Right ventricle myocardium inferior (tissue), 1 donor: Measurements from ENCODE around the gene BCDIN3D. TPM values are rescaled to one million over a fixed set of nuclear protein-coding genes. Genes with fewer than 3 reads are reported as not detected.

Experiments used
- ATAC-seq: fragments of 200-7000 bp; cut with Tn5 transposase; one replicate; pipeline ENCODE4 v1.9.1; 2020; ENCODE audit warnings: mild to moderate bottlenecking, moderate library complexity
- DNase-seq: peaks from one replicate; pipeline ENCODE4 v3.0.0; 2021; ENCODE audit errors: missing footprints
- intact Hi-C: fragments of 100-400 bp; cut with DNase I; formaldehyde crosslinking; loops from one replicate; pipeline ENCODE4 v1.11.0; 2022
- total RNA-seq: library from RNA; stranded (reverse); fragmentation: NEBNext Ultra II Directional; extraction: Animal tissue kit (Norgen Biotek cat#: 25700); gene quantifications from one replicate; pipeline ENCODE4 v1.2.1, GENCODE V29; 2021
- donor health status: DM: no; HTN: yes; CAD: no; lungs with severe emphysema.

Gene BCDIN3D
- total RNA-seq, 1 donor from 2014 or later = 2.6 TPM

DNA sequence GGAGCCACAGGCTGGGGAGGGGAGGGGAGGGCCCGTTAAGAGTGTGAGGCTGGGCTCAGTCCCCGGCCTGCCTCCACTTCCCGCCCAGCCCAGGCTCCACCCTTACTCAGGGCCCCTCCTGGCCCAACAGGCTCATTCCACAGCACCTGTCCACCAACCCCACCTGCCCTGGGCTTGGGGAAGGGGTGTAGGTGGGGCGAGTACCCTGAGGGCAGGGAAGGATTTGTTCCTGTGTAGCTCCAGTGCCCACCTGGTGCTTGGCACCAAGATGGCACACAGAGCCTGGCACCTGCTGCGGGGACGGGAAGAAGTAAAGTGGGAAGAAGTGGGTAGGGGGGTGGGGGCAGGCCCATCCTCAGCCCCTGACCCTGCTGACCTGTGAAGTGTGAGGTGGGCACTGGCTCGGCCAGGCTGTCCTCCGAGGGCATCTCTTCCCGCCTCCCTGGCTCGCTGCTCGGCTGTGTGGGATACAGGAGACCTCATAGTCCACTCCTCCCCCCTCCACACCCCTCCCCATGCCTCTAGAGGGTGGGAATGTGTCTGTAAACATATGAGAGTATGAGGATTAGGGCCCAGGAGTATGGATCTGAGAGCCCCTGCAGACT, 49.8 kb downstream of the BCDIN3D start:
- peak; percentile 58 for DNase-seq
- peak; percentile 3 for ATAC-seq
- intact Hi-C loops = no loop called here

DNA sequence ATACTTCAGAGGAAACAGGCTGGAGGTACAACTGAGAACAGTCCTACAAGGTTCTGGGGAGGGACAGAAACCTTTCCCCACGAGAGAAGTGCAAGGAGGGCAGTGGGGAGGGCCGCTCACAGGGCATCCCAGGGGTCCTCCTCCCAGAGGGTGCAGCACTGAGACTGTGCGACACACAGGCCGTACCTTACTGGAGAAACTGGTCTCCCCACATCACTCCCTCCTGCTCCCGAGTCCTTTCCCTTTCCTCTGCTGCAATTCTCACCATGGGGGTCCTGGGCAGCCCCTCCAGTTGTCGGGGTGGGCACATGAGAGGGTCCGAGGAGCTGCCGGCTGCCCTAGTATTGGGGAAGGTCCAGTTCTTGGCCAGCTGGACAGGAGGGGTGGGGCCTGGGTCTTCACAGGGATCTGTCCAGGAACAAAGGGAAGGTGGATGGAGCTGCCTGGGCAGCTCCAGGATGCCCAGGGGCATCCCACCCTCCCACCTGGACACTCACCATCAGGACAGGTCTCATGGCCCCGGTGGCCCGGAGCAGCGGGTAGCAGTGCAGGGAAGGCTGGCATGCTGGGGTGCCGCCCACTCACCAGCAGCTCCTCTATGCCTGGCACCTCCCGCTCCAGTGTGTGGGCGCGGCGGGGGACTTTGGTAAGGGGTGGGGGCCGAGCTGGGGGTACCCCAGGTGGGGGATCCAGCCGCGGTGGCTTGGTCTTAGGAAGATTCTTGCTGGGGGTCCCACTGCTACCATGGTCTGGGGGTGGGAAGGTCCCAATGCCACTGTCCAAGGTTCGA, 50.5 kb downstream of the BCDIN3D start:
- intact Hi-C loops = no loop called here
- ATAC-seq = no peak
- peak; percentile 22 for DNase-seq

DNA sequence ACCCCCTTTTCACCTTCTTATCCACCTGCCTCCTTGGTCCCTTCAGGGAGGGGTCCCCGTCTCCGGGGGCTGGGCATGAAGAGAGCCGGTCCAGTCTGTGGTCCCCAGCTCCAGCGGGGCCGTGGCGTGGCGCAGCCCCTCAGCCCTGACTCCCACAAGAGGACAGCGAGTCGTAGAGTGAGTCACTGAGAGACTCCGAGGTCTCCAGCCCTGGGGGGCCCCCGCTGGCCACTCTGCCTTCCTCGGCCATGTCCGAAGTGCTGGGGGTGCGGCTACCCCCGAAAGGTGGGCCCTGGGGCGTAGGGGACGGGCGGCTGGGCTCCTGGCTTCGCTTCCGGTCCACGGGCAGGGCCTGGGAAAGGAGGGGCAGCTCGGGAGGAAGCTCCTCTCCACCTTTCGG, 51.2 kb downstream of the BCDIN3D start:
- intact Hi-C loops = no loop called here

DNA sequence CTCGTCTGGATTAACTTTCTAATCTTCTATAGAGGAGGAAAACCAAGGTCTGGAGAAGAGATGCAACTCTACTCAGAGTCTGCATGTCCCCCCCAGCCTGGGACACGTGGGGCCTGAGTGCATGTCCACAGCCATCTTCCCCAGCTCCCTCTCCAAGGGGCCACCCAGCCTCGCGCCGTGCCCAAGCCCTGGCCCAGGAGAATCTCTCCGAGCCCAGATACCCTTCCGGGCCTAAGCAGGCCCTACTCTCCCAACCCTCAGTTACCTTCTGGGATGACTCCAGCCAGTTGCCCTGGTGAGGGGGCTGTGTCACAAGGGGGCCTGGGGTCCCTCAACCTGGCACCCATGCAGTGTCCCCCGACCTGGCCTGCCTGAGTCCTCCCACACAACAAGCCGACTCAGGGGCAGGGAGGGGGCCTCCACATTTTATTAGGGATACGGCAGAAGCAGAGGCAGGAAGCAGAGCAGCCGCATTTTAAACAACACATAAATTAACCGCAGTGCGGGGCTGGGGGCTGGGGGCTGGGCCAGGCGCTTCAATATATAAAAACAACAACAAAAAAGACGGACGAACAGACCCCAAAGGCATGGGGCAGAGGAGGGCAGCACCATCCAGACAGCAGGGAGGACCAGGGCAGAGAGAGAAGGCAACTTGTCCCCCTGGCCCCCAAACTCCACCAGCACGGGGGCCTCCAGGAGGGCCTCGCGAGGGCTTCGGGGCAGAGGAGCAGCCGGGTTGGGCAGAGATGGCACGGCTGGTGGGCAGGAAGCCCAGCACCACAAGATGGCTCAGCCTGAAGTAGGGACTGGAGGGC, 52.0 kb downstream of the BCDIN3D start:
- no peak for ATAC-seq
- intact Hi-C loops = no loop called here
- DNase-seq = peak; percentile 46

More for the DNA sequence above, 51.2 kb downstream of the BCDIN3D start:
- ATAC-seq = no peak
- peak; percentile 48 for DNase-seq

DNA sequence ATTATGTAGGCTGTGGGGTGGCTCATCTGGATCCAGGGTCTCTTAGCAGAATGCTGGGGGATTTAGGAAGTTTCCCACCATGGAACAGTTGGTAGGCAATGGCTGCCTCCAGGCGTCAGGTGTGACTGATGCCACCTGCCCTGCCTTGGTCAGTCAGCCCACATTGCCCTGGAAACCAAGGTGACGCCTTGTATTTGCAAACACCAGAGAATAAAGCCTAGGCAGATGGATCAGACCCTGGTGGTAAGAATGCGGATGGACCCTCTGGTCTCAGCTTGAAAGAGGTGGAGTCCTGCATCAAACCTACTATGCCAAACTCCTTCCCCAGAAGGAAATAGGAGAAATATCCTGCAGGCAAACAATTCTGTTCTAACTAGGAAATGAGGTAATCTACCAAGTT, 52.9 kb downstream of the BCDIN3D start:
- intact Hi-C loops = no loop called here
- DNase-seq (no peak), ATAC-seq (no peak)

DNA sequence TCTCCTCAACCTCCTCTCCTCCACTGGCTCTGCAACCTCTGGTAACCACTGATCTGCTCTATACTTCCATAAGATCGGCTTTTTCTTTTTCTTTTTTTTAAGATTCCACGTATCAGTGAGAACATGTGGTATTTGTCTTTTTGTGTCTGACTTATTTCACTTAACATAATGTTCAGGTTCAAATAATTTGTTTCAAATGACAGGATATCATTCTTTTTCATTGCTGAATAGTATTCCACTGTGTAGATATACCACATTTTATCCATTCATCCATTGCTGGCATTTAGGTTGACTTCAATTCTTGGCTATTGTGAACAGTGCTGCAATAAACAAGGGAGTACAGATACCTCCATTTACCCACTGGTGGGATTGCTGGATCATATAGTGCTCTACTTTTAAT, 55.2 kb downstream of the BCDIN3D start:
- ATAC-seq (no peak), DNase-seq (no peak)
- intact Hi-C loops = no loop called here

Other genes starting within 250 kb of the BCDIN3D start
- 0.62 TPM for gene FAM186B, start 237.5 kb downstream of the BCDIN3D start, total RNA-seq
- 17.1 TPM for gene PRPF40B, start 219.5 kb downstream of the BCDIN3D start, total RNA-seq
- gene FMNL3, start 135.7 kb downstream of the BCDIN3D start, total RNA-seq = 10.8 TPM
- gene TMBIM6, start 101.5 kb downstream of the BCDIN3D start, total RNA-seq = 275 TPM
- 32.7 TPM for gene NCKAP5L, start 14.7 kb downstream of the BCDIN3D start, total RNA-seq
- gene FAIM2, start 60.8 kb upstream of the BCDIN3D start, total RNA-seq = 20.5 TPM
- gene AQP2, start 107.6 kb upstream of the BCDIN3D start, total RNA-seq = not detected
- 0.81 TPM for gene AQP5, start 118.8 kb upstream of the BCDIN3D start, total RNA-seq
- gene AQP6, start 129.8 kb upstream of the BCDIN3D start, total RNA-seq = not detected
- gene RACGAP1, start 182.4 kb upstream of the BCDIN3D start, total RNA-seq = 7.3 TPM
- 2.2 TPM for gene ASIC1, start 214.5 kb upstream of the BCDIN3D start, total RNA-seq
- gene SMARCD1, start 242.2 kb upstream of the BCDIN3D start, total RNA-seq = 20.1 TPM